ENCODE data around the gene SPAG5.

SPAG5 gene

DNA sequence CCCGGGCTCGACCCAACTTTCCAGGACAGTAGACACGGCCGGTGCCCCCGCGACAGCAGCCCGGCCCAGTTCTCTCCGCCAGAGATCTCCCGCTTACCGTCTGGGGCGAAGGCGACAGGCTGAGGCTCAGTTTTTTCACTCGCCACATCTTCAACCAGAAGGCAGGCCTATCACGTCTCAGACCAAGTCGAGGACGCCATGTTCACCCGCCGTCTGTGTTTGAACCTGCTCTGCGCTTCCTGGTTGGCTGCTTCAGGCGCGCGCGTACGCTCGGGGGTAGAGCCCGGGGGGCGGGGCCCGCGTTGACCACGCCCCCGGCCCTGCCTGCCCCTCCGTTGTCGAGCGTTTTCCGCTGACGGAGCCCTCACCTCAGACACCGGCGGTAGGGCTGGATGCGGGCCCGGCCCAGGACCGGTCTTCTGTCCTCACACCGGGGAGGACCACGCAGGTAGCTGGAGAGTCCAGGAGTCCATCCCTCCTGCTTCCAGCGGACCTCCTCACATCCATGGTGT is at the start of gene SPAG5:
Gene SPAG5, minus strand, starts transcription at position 227 of the 512 bp plus-strand sequence. Its CDS starts 79 bp downstream, at position 148.
- Histone ChIP-seq H3K4me3 (ENCODE audit: low read length in 2 of 2) (peak within 1 kb of the TSS; percentile 90 to 93), H3K9me3 (ENCODE audit: control insufficient read depth in 2 of 2, low read length in 2 of 2) (no peaks in the 10 kb centered on the region), H3K4me1 (ENCODE audit: control insufficient read depth, insufficient read depth, low read length) (peaks cover 19% of the 10 kb centered on the region), H3K27ac (ENCODE audit: low read length) (peak within 1 kb of the TSS; percentile 91), H3K27me3 (ENCODE audit: control insufficient read depth in 1 of 2, insufficient read depth in 2 of 2, low read length in 2 of 2) (no peaks in the 10 kb centered on the region), H3K9ac (ENCODE audit: low read length in 2 of 2) (peak within 1 kb of the TSS; percentile 94 to 95), H3K36me3 (ENCODE audit: control insufficient read depth in 2 of 2, insufficient read depth in 2 of 2, low read length in 2 of 2) (no peaks in the 10 kb centered on the region)

- Histone ChIP-seq H3K9me3 (ENCODE audit: control insufficient read depth in 2 of 2, low read length in 2 of 2) (no peaks in the 10 kb centered on the region), H3K36me3 (ENCODE audit: control insufficient read depth in 2 of 2, insufficient read depth in 2 of 2, low read length in 2 of 2) (peaks cover 21 to 22% of the 10 kb centered on the region in 2 donors), H3K27me3 (ENCODE audit: control insufficient read depth in 1 of 2, insufficient read depth in 2 of 2, low read length in 2 of 2) (no peaks in the 10 kb centered on the region), H3K9ac (ENCODE audit: low read length in 2 of 2) (peak overlapping the region; percentile 79 to 86), H3K4me1 (ENCODE audit: control insufficient read depth, insufficient read depth, low read length) (peaks cover 36% of the 10 kb centered on the region), H3K4me3 (ENCODE audit: low read length in 2 of 2) (peak overlapping the region; percentile 54 to 93), H3K27ac (ENCODE audit: low read length) (peak overlapping the region; percentile 69)
Measured at GRCh38 chr17:28646039-28646754, 47.4 kb upstream of the SPAG5 start.

DNA sequence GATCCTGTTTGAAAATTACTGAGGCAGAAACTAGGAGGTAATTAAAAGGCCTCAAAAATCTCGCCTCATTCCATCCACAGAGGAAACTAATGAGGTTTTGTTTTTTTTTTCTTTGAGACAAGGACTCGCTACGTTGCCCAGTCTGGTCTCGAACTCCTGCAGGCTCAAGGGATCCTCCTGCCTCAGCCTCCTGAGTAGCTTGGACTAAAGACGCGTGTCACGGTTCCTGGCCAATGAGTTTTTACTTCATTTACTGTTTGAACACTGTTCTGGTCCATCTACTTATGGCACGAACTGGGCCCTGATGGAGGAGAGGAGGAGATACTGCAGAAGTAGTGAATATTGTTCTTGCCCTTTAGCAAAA is 46.7 kb upstream of the SPAG5 start:
- Histone ChIP-seq H3K27me3 (ENCODE audit: control insufficient read depth in 1 of 2, insufficient read depth in 2 of 2, low read length in 2 of 2) (no peaks in the 10 kb centered on the region), H3K27ac (ENCODE audit: low read length) (peak overlapping the region; percentile 69), H3K9ac (ENCODE audit: low read length in 2 of 2) (peak overlapping the region; percentile 79 to 86), H3K4me3 (ENCODE audit: low read length in 2 of 2) (peak overlapping the region; percentile 75 to 93), H3K4me1 (ENCODE audit: control insufficient read depth, insufficient read depth, low read length) (peaks cover 36% of the 10 kb centered on the region), H3K36me3 (ENCODE audit: control insufficient read depth in 2 of 2, insufficient read depth in 2 of 2, low read length in 2 of 2) (peaks cover 26 to 27% of the 10 kb centered on the region in 2 donors), H3K9me3 (ENCODE audit: control insufficient read depth in 2 of 2, low read length in 2 of 2) (no peaks in the 10 kb centered on the region)

DNA sequence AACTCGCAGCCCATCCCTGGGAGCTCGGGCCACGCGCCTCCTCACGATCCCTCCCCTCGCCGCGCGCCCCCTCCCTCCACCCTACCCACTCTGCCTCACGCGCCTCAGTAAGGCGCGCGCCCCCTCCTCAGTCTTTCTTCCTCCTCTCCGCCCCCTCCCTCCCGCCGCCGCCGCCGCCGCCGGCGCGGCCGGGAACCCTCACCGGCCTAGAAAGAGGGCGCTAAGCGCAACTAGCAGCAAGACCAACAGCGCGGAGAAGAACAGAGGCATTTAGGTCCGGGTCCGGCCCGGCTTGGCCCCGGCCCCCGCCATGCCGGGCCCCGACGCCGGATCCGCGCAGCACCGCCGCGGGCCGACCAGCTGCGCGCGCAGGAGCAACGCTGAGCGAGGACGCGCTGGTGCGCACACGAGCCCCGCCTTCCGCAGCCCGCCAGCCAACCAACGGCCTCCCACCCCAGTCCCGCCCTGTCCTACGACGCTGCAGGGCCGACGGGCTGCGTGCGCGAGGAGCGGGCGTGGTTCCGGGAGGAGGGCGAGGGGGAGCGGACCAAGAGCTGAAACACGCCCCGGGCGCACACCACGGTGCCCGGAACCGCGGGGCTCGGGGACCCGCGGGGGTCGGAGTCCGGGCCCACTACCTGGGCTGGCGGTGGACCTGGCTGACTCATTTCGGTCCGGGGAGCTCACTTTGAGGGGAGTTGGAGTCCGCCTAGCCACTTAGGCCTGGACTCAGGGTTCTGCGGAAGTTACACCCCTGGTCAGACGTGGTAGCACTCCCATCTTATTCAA is 46.2 kb upstream of the SPAG5 start, which contains the start of gene BLTP2:
Gene BLTP2, minus strand, starts transcription at position 372 of the 789 bp plus-strand sequence. Its CDS starts 102 bp downstream, at position 270.
- Histone ChIP-seq H3K27me3 (ENCODE audit: control insufficient read depth in 1 of 2, insufficient read depth in 2 of 2, low read length in 2 of 2) (no peaks in the 10 kb centered on the region), H3K36me3 (ENCODE audit: control insufficient read depth in 2 of 2, insufficient read depth in 2 of 2, low read length in 2 of 2) (peaks cover 29 to 30% of the 10 kb centered on the region in 2 donors), H3K9me3 (ENCODE audit: control insufficient read depth in 2 of 2, low read length in 2 of 2) (no peaks in the 10 kb centered on the region), H3K9ac (ENCODE audit: low read length in 2 of 2) (peak within 1 kb of the TSS; percentile 86 to 93), H3K27ac (ENCODE audit: low read length) (peak within 1 kb of the TSS; percentile 69), H3K4me1 (ENCODE audit: control insufficient read depth, insufficient read depth, low read length) (peaks cover 36% of the 10 kb centered on the region), H3K4me3 (ENCODE audit: low read length in 2 of 2) (peak within 1 kb of the TSS; percentile 87 to 93)

- peaks cover 36% of the 10 kb centered on the region for H3K4me1 ChIP-seq (ENCODE audit: control insufficient read depth, insufficient read depth, low read length)
- H3K4me3 ChIP-seq (ENCODE audit: low read length in 2 of 2) = peak overlapping the region; percentile 87 to 93
- peak overlapping the region; percentile 79 to 93 for H3K9ac ChIP-seq (ENCODE audit: low read length in 2 of 2)
- no peaks in the 10 kb centered on the region for H3K27me3 ChIP-seq (ENCODE audit: control insufficient read depth in 1 of 2, insufficient read depth in 2 of 2, low read length in 2 of 2)
- H3K9me3 ChIP-seq (ENCODE audit: control insufficient read depth in 2 of 2, low read length in 2 of 2) = no peaks in the 10 kb centered on the region
- peak overlapping the region; percentile 69 for H3K27ac ChIP-seq (ENCODE audit: low read length)
- peaks cover 36% of the 10 kb centered on the region in 2 donors for H3K36me3 ChIP-seq (ENCODE audit: control insufficient read depth in 2 of 2, insufficient read depth in 2 of 2, low read length in 2 of 2)
Measured at GRCh38 chr17:28643983-28644786, 45.4 kb upstream of the SPAG5 start.

- Histone ChIP-seq H3K9me3 (ENCODE audit: control insufficient read depth in 2 of 2, low read length in 2 of 2) (no peaks in the 10 kb centered on the region), H3K4me3 (ENCODE audit: low read length in 2 of 2) (no peak overlapping the region), H3K27ac (ENCODE audit: low read length) (no peak overlapping the region), H3K27me3 (ENCODE audit: control insufficient read depth in 1 of 2, insufficient read depth in 2 of 2, low read length in 2 of 2) (no peaks in the 10 kb centered on the region), H3K36me3 (ENCODE audit: control insufficient read depth in 2 of 2, insufficient read depth in 2 of 2, low read length in 2 of 2) (peaks cover 51 to 55% of the 10 kb centered on the region in 2 donors), H3K4me1 (ENCODE audit: control insufficient read depth, insufficient read depth, low read length) (peaks cover 31% of the 10 kb centered on the region), H3K9ac (ENCODE audit: low read length in 2 of 2) (no peak overlapping the region)
Measured at GRCh38 chr17:28641579-28641978, 42.8 kb upstream of the SPAG5 start.

GRCh38 chr17:28635506-28635905 is 36.7 kb upstream of the SPAG5 start:
- Histone ChIP-seq H3K36me3 (ENCODE audit: control insufficient read depth in 2 of 2, insufficient read depth in 2 of 2, low read length in 2 of 2) (peaks cover 87 to 88% of the 10 kb centered on the region in 2 donors), H3K27ac (ENCODE audit: low read length) (no peak overlapping the region)

GRCh38 chr17:28634206-28634865 is 35.5 kb upstream of the SPAG5 start:
- Histone ChIP-seq H3K9ac (ENCODE audit: low read length in 2 of 2) (no peak overlapping the region), H3K27me3 (ENCODE audit: control insufficient read depth in 1 of 2, insufficient read depth in 2 of 2, low read length in 2 of 2) (no peaks in the 10 kb centered on the region), H3K4me3 (ENCODE audit: low read length in 2 of 2) (no peak overlapping the region), H3K9me3 (ENCODE audit: control insufficient read depth in 2 of 2, low read length in 2 of 2) (no peaks in the 10 kb centered on the region), H3K4me1 (ENCODE audit: control insufficient read depth, insufficient read depth, low read length) (no peaks in the 10 kb centered on the region), H3K36me3 (ENCODE audit: control insufficient read depth in 2 of 2, insufficient read depth in 2 of 2, low read length in 2 of 2) (peaks cover 83% of the 10 kb centered on the region in 2 donors), H3K27ac (ENCODE audit: low read length) (no peak overlapping the region)

More at GRCh38 chr17:28635506-28635905, 36.7 kb upstream of the SPAG5 start:
- no peak overlapping the region for H3K9ac ChIP-seq (ENCODE audit: low read length in 2 of 2)
- no peaks in the 10 kb centered on the region for H3K4me1 ChIP-seq (ENCODE audit: control insufficient read depth, insufficient read depth, low read length)
- no peak overlapping the region for H3K4me3 ChIP-seq (ENCODE audit: low read length in 2 of 2)
- H3K27me3 ChIP-seq (ENCODE audit: control insufficient read depth in 1 of 2, insufficient read depth in 2 of 2, low read length in 2 of 2) = no peaks in the 10 kb centered on the region
- no peaks in the 10 kb centered on the region for H3K9me3 ChIP-seq (ENCODE audit: control insufficient read depth in 2 of 2, low read length in 2 of 2)

DNA sequence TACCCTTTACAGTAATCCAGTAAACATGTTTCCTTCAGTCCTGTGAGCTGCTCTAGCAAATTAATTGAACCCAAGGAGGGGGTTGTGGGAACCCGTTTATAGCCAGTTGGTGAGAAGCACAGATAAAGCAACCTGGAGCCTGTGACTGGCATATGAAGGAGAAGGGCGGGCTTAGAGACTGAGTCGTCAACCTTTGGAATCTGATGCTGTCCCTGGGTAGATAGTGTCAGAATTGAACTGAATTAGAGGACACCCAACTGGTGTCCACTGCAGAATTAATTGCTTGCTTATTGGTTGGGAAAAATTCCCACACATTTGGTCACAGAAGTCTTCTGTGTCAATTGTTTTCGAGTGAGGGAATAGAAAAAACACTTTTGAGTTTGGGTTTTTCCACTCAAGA is 28.0 kb upstream of the SPAG5 start:
- no peaks in the 10 kb centered on the region for H3K27me3 ChIP-seq (ENCODE audit: control insufficient read depth in 1 of 2, insufficient read depth in 2 of 2, low read length in 2 of 2)
- no peak overlapping the region for H3K4me3 ChIP-seq (ENCODE audit: low read length in 2 of 2)
- H3K27ac ChIP-seq (ENCODE audit: low read length) = no peak overlapping the region
- H3K9me3 ChIP-seq (ENCODE audit: control insufficient read depth in 2 of 2, low read length in 2 of 2) = no peaks in the 10 kb centered on the region
- H3K36me3 ChIP-seq (ENCODE audit: control insufficient read depth in 2 of 2, insufficient read depth in 2 of 2, low read length in 2 of 2) = peaks cover 44 to 49% of the 10 kb centered on the region in 2 donors
- no peak overlapping the region for H3K9ac ChIP-seq (ENCODE audit: low read length in 2 of 2)
- H3K4me1 ChIP-seq (ENCODE audit: control insufficient read depth, insufficient read depth, low read length) = no peaks in the 10 kb centered on the region

GRCh38 chr17:28624148-28624547 is 25.3 kb upstream of the SPAG5 start:
- Histone ChIP-seq H3K9me3 (ENCODE audit: control insufficient read depth in 2 of 2, low read length in 2 of 2) (no peaks in the 10 kb centered on the region), H3K36me3 (ENCODE audit: control insufficient read depth in 2 of 2, insufficient read depth in 2 of 2, low read length in 2 of 2) (peaks cover 55 to 61% of the 10 kb centered on the region in 2 donors), H3K4me3 (ENCODE audit: low read length in 2 of 2) (no peak overlapping the region), H3K9ac (ENCODE audit: low read length in 2 of 2) (no peak overlapping the region), H3K27me3 (ENCODE audit: control insufficient read depth in 1 of 2, insufficient read depth in 2 of 2, low read length in 2 of 2) (no peaks in the 10 kb centered on the region), H3K27ac (ENCODE audit: low read length) (no peak overlapping the region), H3K4me1 (ENCODE audit: control insufficient read depth, insufficient read depth, low read length) (no peaks in the 10 kb centered on the region)

Data from stomach smooth muscle (tissue), 2 donors.